ENCODE data around the gene CATSPERB.
"Not testable (repeated sequence)": the region's sequence is repeated elsewhere in the genome, so short reads cannot be mapped to it uniquely, and the experiment has no call there.

CATSPERB gene

GRCh38 chr14:91751719-91752118 is 19.8 kb upstream of the CATSPERB start:
- H3K36me3 ChIP-seq (ENCODE audit: insufficient read depth, low read length), result no peaks in the 10 kb centered on the region
- no peak overlapping the region for H3K27ac ChIP-seq (ENCODE audit: low read depth, low read length)
- no peak overlapping the region for H3K9ac ChIP-seq (ENCODE audit: low read depth, low read length)
- H3K4me1 ChIP-seq (ENCODE audit: insufficient read depth, low read length), result peaks cover 6% of the 10 kb centered on the region; the same call in 1 of the 2 replicates
- no peaks in the 10 kb centered on the region for H3K27me3 ChIP-seq (ENCODE audit: insufficient read depth, low read length)
- WGBS, result 100% methylated on average over 2 of the region's 2 CpGs
- H3K9me3 ChIP-seq (ENCODE audit: insufficient read depth, low read depth, low read length), result no peaks in the 10 kb centered on the region
- H3K4me3 ChIP-seq (ENCODE audit: low read length), result no peak overlapping the region

DNA sequence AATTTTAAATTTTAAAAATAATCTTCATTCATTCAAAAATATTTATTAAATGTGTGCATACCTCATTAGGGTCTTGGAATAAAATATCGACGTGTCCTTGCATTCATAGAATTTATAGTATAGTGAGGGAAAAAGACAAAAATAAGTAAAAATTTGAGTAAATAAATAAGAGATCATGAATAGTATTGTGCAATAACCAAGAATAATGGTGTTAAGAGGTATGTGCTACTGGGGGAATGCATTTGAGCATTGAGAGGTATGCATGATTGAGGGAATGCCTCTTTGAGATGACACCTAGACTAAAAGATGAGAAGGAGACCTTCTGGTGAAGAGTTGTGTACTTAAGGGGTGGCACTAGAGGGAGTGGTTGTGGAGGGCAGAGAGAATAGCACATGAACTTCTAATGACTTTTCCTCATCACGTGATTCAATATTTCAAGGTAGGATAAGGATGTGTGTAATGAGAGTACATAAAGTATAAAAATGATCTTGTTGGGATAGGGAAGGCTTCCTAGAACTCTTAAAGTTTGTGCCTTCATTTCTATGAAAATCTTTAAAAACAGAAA is 18.8 kb upstream of the CATSPERB start:
- H3K36me3 ChIP-seq (ENCODE audit: insufficient read depth, low read length), result no peaks in the 10 kb centered on the region
- no peaks in the 10 kb centered on the region for H3K27me3 ChIP-seq (ENCODE audit: insufficient read depth, low read length)
- no peaks in the 10 kb centered on the region for H3K9me3 ChIP-seq (ENCODE audit: insufficient read depth, low read depth, low read length)
- WGBS, result 99% methylated on average over 3 of the region's 3 CpGs
- peaks cover 6% of the 10 kb centered on the region; the same call in 1 of the 2 replicates for H3K4me1 ChIP-seq (ENCODE audit: insufficient read depth, low read length)
- H3K4me3 ChIP-seq (ENCODE audit: low read length), result no peak overlapping the region
- H3K27ac ChIP-seq (ENCODE audit: low read depth, low read length), result no peak overlapping the region
- no peak overlapping the region for H3K9ac ChIP-seq (ENCODE audit: low read depth, low read length)

DNA sequence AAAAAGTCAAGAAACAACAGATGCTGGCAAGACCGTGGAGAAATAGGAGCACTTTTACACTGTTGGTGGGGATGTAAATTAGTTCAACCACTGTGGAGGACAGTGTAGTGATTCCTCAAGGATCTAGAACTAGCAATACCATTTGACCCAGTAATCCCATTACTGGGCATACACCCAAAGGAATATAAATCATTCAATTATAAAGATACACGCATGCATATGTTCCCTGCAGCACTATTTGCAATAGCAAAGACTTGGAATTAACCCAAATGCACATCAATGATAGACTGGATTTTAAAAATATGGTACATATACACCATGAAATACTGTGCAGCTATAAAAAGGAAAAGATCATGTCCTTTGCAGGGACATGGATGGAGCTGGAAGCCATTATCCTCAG is 18.0 kb upstream of the CATSPERB start:
- H3K27me3 ChIP-seq (ENCODE audit: insufficient read depth, low read length), result no peaks in the 10 kb centered on the region
- WGBS, result 83% methylated on average over 2 of the region's 2 CpGs

DNA sequence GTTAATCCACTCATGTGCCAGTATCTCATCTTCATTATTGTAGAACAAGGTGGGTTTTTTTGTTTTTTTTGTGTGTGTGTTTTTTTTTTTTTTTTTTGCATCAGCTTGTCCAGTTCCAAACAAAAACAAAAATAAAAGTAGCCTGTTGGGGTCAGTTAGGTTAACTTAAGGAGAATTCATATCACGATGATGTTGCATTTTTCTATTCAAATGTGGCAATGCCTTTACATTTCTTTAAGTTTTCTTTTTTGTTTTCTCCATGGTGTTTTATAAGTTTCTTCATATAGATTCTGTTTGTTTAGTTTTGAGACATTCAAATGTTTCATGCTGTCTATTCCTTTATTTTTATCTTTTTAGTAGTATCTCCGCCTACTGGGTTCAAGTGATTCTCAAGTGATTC is 16.2 kb upstream of the CATSPERB start:
- Histone ChIP-seq H3K27me3 (ENCODE audit: insufficient read depth, low read length) (no peaks in the 10 kb centered on the region), H3K27ac (ENCODE audit: low read depth, low read length) (no peak overlapping the region), H3K9ac (ENCODE audit: low read depth, low read length) (no peak overlapping the region), H3K36me3 (ENCODE audit: insufficient read depth, low read length) (no peaks in the 10 kb centered on the region), H3K4me1 (ENCODE audit: insufficient read depth, low read length) (peaks cover 2% of the 10 kb centered on the region; the same call in 1 of the 2 replicates), H3K4me3 (ENCODE audit: low read length) (no peak overlapping the region), H3K9me3 (ENCODE audit: insufficient read depth, low read depth, low read length) (no peaks in the 10 kb centered on the region)
- 86% methylated on average over 1 of the region's 2 CpGs for WGBS

More for the DNA sequence above, 18.0 kb upstream of the CATSPERB start:
- no peaks in the 10 kb centered on the region for H3K9me3 ChIP-seq (ENCODE audit: insufficient read depth, low read depth, low read length)
- no peak overlapping the region for H3K27ac ChIP-seq (ENCODE audit: low read depth, low read length)
- no peak overlapping the region for H3K4me3 ChIP-seq (ENCODE audit: low read length)
- no peaks in the 10 kb centered on the region for H3K36me3 ChIP-seq (ENCODE audit: insufficient read depth, low read length)
- peaks cover 6% of the 10 kb centered on the region; the same call in 1 of the 2 replicates for H3K4me1 ChIP-seq (ENCODE audit: insufficient read depth, low read length)
- no peak overlapping the region for H3K9ac ChIP-seq (ENCODE audit: low read depth, low read length)

- H3K27me3 ChIP-seq (ENCODE audit: insufficient read depth, low read length), result no peaks in the 10 kb centered on the region
- no peak overlapping the region for H3K4me3 ChIP-seq (ENCODE audit: low read length)
- H3K9ac ChIP-seq (ENCODE audit: low read depth, low read length), result no peak overlapping the region
- no peaks in the 10 kb centered on the region for H3K4me1 ChIP-seq (ENCODE audit: insufficient read depth, low read length)
- H3K36me3 ChIP-seq (ENCODE audit: insufficient read depth, low read length), result no peaks in the 10 kb centered on the region
- WGBS, result 100% methylated on average over 1 of the region's 1 CpG
- no peaks in the 10 kb centered on the region for H3K9me3 ChIP-seq (ENCODE audit: insufficient read depth, low read depth, low read length)
- no peak overlapping the region for H3K27ac ChIP-seq (ENCODE audit: low read depth, low read length)
These were observed 13.5 kb upstream of the CATSPERB start for GRCh38 chr14:91745344-91745743.

GRCh38 chr14:91744068-91744480 is 12.2 kb upstream of the CATSPERB start:
- no peaks in the 10 kb centered on the region for H3K27me3 ChIP-seq (ENCODE audit: insufficient read depth, low read length)

GRCh38 chr14:91743305-91743653 is 11.4 kb upstream of the CATSPERB start:
- no peaks in the 10 kb centered on the region for H3K9me3 ChIP-seq (ENCODE audit: insufficient read depth, low read depth, low read length)
- no peak overlapping the region for H3K27ac ChIP-seq (ENCODE audit: low read depth, low read length)
- H3K36me3 ChIP-seq (ENCODE audit: insufficient read depth, low read length), result no peaks in the 10 kb centered on the region
- no peaks in the 10 kb centered on the region for H3K27me3 ChIP-seq (ENCODE audit: insufficient read depth, low read length)
- H3K4me3 ChIP-seq (ENCODE audit: low read length), result no peak overlapping the region
- WGBS, result 100% methylated on average over 2 of the region's 2 CpGs
- no peaks in the 10 kb centered on the region for H3K4me1 ChIP-seq (ENCODE audit: insufficient read depth, low read length)
- no peak overlapping the region for H3K9ac ChIP-seq (ENCODE audit: low read depth, low read length)

More at GRCh38 chr14:91744068-91744480, 12.2 kb upstream of the CATSPERB start:
- H3K9me3 ChIP-seq (ENCODE audit: insufficient read depth, low read depth, low read length), result no peaks in the 10 kb centered on the region
- no peak overlapping the region for H3K4me3 ChIP-seq (ENCODE audit: low read length)
- no peak overlapping the region for H3K9ac ChIP-seq (ENCODE audit: low read depth, low read length)
- WGBS, result 94% methylated on average over 2 of the region's 2 CpGs
- no peaks in the 10 kb centered on the region for H3K4me1 ChIP-seq (ENCODE audit: insufficient read depth, low read length)
- no peak overlapping the region for H3K27ac ChIP-seq (ENCODE audit: low read depth, low read length)
- no peaks in the 10 kb centered on the region for H3K36me3 ChIP-seq (ENCODE audit: insufficient read depth, low read length)

DNA sequence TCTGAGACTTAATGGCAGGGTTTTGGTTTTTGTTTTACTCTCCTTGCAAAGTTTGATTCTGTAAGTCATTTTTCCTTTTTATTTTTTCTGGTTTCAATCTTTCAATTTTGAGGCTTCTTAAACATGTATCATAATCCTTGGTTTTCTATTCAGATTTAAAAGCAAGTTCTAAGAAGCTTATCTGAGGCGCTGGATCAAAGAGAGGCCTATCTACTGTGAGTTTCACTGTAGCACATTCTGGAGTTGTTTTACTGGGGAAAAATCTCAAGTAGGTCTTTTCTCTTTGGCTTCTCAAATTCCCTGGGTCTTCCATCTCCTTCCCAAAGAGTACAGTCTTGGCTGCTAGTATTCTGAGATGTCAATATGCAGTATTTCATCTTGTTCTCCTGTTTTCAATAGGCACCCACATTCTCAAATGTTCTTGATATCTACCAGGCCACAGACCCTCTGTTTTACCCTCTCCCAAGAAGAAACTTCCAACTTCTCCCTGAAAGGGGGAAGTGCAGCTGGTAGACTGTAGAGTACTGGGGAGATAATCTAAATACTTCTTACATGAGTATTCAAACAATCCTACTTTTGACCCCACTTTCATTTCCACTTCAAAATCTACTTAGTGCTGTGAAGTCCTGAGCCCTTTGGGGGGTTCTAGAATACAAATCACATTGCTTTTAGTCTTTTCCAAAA is 10.9 kb upstream of the CATSPERB start:
- WGBS, result 88% methylated on average over 1 of the region's 1 CpG
- Histone ChIP-seq H3K9ac (ENCODE audit: low read depth, low read length) (no peak overlapping the region), H3K27ac (ENCODE audit: low read depth, low read length) (no peak overlapping the region), H3K4me1 (ENCODE audit: insufficient read depth, low read length) (no peaks in the 10 kb centered on the region), H3K4me3 (ENCODE audit: low read length) (no peak overlapping the region), H3K9me3 (ENCODE audit: insufficient read depth, low read depth, low read length) (no peaks in the 10 kb centered on the region), H3K36me3 (ENCODE audit: insufficient read depth, low read length) (no peaks in the 10 kb centered on the region), H3K27me3 (ENCODE audit: insufficient read depth, low read length) (no peaks in the 10 kb centered on the region)

- H3K4me1 ChIP-seq (ENCODE audit: insufficient read depth, low read length); H3K36me3 ChIP-seq (ENCODE audit: insufficient read depth, low read length); H3K27ac ChIP-seq (ENCODE audit: low read depth, low read length); H3K4me3 ChIP-seq (ENCODE audit: low read length); H3K9me3 ChIP-seq (ENCODE audit: insufficient read depth, low read depth, low read length); H3K27me3 ChIP-seq (ENCODE audit: insufficient read depth, low read length); H3K9ac ChIP-seq (ENCODE audit: low read depth, low read length): not testable (repeated sequence)
- WGBS, result 100% methylated on average over 1 of the region's 2 CpGs
These were observed 8.0 kb upstream of the CATSPERB start for GRCh38 chr14:91739867-91740266.

GRCh38 chr14:91737619-91738018 is 5.7 kb upstream of the CATSPERB start:
- no peaks in the 10 kb centered on the region for H3K36me3 ChIP-seq (ENCODE audit: insufficient read depth, low read length)
- no peaks in the 10 kb centered on the region for H3K4me1 ChIP-seq (ENCODE audit: insufficient read depth, low read length)
- no peak overlapping the region for H3K4me3 ChIP-seq (ENCODE audit: low read length)
- H3K27ac ChIP-seq (ENCODE audit: low read depth, low read length), result no peak overlapping the region
- no peaks in the 10 kb centered on the region for H3K9me3 ChIP-seq (ENCODE audit: insufficient read depth, low read depth, low read length)
- WGBS, result 96% methylated on average over 4 of the region's 5 CpGs
- H3K9ac ChIP-seq (ENCODE audit: low read depth, low read length), result no peak overlapping the region
- H3K27me3 ChIP-seq (ENCODE audit: insufficient read depth, low read length), result no peaks in the 10 kb centered on the region

DNA sequence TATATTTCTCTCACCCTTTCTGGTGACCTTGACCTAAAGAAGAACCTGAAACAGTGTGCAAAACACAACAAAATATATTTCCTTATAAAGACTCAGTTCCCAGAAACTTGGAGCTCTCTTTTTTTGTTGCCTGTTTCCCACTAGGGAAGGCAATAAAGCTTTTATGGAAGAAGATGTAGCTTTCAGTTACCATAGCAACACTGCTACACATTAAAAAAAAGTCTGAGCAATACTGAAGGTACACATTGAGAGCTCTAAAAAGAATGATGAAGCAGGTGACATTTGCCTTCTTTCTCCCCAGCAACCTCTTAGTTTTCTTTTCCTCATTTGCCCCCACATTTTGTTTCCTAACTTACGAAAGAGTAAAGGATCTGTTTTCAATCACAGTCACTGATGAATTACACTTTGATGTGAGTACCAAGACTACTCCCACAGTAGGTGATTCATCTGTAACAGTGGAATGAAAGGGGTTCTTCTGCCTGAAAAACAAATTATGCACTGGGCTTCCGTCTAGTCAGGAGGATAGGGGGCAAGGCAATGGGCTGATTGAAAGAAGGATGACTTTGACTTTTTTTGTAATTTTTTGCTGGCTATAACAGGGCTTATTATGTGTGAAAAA is 1.1 kb upstream of the CATSPERB start:
- H3K36me3 ChIP-seq (ENCODE audit: insufficient read depth, low read length), result no peaks in the 10 kb centered on the region
- H3K4me1 ChIP-seq (ENCODE audit: insufficient read depth, low read length), result no peaks in the 10 kb centered on the region
- no peak overlapping the region for H3K9ac ChIP-seq (ENCODE audit: low read depth, low read length)
- no peak overlapping the region for H3K4me3 ChIP-seq (ENCODE audit: low read length)
- WGBS, result 70% methylated on average over 1 of the region's 2 CpGs
- H3K27me3 ChIP-seq (ENCODE audit: insufficient read depth, low read length), result no peaks in the 10 kb centered on the region
- no peak overlapping the region for H3K27ac ChIP-seq (ENCODE audit: low read depth, low read length)
- no peaks in the 10 kb centered on the region for H3K9me3 ChIP-seq (ENCODE audit: insufficient read depth, low read depth, low read length)

Data from HUES64 (cell line).